ACC112 (cell line): ENCODE measurements around the gene CATSPERZ.
A peak's percentile ranks its signal among the peaks of the same experiment; 100 is the strongest.

Experiments used
- H2AFZ ChIP-seq: fragments of 200-600 bp; sonication (generic); one replicate; pipeline ENCODE4 v1.6.0; 2017; ENCODE audit warnings: antibody characterized with exemption, low read length; ENCODE audit not compliant: unreplicated experiment
- H3K27ac ChIP-seq: fragments of 200-600 bp; sonication (generic); 2 replicates; pipeline ENCODE4 v1.5.1; 2014; ENCODE audit warnings: low read depth, mild to moderate bottlenecking, antibody characterized with exemption, low read length, moderate library complexity
- H3K27me3 ChIP-seq: fragments of 200-600 bp; sonication (generic); 2 replicates; pipeline ENCODE4 v1.6.1; 2014; ENCODE audit warnings: mild to moderate bottlenecking, antibody characterized with exemption, low read length, moderate library complexity, mixed read lengths; ENCODE audit not compliant: insufficient read depth
- H3K36me3 ChIP-seq: fragments of 200-600 bp; sonication (generic); 2 replicates; pipeline ENCODE4 v1.6.1; 2016; ENCODE audit warnings: mild to moderate bottlenecking, antibody characterized with exemption, low read length, moderate library complexity, mixed read lengths; ENCODE audit not compliant: insufficient read depth
- H3K4me1 ChIP-seq: fragments of 200-600 bp; sonication (generic); one replicate; pipeline ENCODE4 v1.6.1; 2016; ENCODE audit warnings: low read length, mixed read lengths; ENCODE audit not compliant: insufficient read depth, unreplicated experiment, control insufficient read depth
- H3K4me3 ChIP-seq: fragments of 200-600 bp; sonication (generic); 2 replicates; pipeline ENCODE4 v1.5.1; 2014; ENCODE audit warnings: mild to moderate bottlenecking, low read depth, low read length
- H3K79me2 ChIP-seq: fragments of 200-600 bp; sonication (generic); one replicate; pipeline ENCODE4 v1.6.0; 2016; ENCODE audit warnings: low read length; ENCODE audit not compliant: control insufficient read depth, unreplicated experiment, insufficient read depth

The CATSPERZ gene

DNA sequence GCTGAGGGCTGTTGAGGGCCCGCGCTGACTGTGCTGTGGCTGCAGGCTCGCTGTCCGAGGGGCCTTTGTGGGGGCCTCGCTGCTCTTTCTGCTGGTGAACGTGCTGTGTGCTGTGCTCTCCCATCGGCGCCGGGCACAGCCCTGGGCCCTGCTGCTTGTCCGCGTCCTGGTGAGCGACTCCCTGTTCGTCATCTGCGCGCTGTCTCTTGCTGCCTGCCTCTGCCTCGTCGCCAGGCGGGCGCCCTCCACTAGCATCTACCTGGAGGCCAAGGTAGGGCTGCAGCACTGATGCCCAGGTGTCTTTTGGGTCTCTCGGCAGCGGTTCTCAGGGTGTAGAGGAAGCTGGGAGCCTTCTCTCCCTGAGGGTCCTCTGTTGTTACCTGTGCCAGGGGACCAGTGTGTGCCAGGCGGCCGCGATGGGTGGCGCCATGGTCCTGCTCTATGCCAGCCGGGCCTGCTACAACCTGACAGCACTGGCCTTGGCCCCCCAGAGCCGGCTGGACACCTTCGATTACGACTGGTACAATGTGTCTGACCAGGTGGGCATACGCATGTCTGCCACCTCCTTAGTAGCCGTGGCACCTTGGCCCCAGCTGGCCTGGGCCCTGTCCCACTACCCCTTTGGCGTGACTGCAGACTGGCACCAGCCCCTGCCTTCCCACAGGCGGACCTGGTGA, 12.3 kb upstream of the CATSPERZ start:
- Histone ChIP-seq H3K4me1 (no peaks in the 10 kb centered on the region), H2AFZ (no peak overlapping the region), H3K27ac (no peak overlapping the region), H3K27me3 (peaks cover 26% of the 10 kb centered on the region), H3K36me3 (no peaks in the 10 kb centered on the region), H3K79me2 (peaks cover 12% of the 10 kb centered on the region), H3K4me3 (no peak overlapping the region)

DNA sequence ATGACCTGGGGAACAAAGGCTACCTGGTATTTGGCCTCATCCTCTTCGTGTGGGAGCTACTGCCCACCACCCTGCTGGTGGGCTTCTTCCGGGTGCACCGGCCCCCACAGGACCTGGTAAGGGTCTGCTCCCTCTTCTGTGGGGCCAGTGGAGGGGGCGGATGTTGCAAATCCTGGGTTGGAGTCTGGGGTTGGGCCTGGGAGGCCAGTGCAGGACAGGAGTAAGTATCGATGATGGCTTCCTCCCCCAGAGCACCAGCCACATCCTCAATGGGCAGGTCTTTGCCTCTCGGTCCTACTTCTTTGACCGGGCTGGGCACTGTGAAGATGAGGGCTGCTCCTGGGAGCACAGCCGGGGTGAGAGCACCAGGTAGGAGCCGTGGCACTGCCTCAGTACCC, 11.8 kb upstream of the CATSPERZ start:
- Histone ChIP-seq H3K27ac (no peak overlapping the region), H3K79me2 (peaks cover 7% of the 10 kb centered on the region), H3K27me3 (peaks cover 31% of the 10 kb centered on the region), H3K4me3 (no peak overlapping the region), H3K36me3 (no peaks in the 10 kb centered on the region), H2AFZ (no peak overlapping the region), H3K4me1 (no peaks in the 10 kb centered on the region)

- Histone ChIP-seq H3K36me3 (no peaks in the 10 kb centered on the region), H3K27me3 (peaks cover 38% of the 10 kb centered on the region), H3K79me2 (peaks cover 2% of the 10 kb centered on the region), H3K27ac (no peak overlapping the region), H3K4me1 (no peaks in the 10 kb centered on the region), H2AFZ (no peak overlapping the region), H3K4me3 (no peak overlapping the region)
Measured at GRCh38 chr11:64289002-64289564, 11.1 kb upstream of the CATSPERZ start.

- no peak overlapping the region for H3K4me3 ChIP-seq
- H3K4me1 ChIP-seq, result no peaks in the 10 kb centered on the region
- H3K79me2 ChIP-seq, result no peaks in the 10 kb centered on the region
- peaks cover 47% of the 10 kb centered on the region for H3K27me3 ChIP-seq
- no peak overlapping the region for H3K27ac ChIP-seq
- no peak overlapping the region for H2AFZ ChIP-seq
- no peaks in the 10 kb centered on the region for H3K36me3 ChIP-seq
Measured at GRCh38 chr11:64290352-64291261, 9.6 kb upstream of the CATSPERZ start.

- no peaks in the 10 kb centered on the region for H3K36me3 ChIP-seq
- peaks cover 50% of the 10 kb centered on the region for H3K27me3 ChIP-seq
- H2AFZ ChIP-seq, result no peak within 1 kb of the TSS
- H3K4me3 ChIP-seq, result peak within 1 kb of the TSS; percentile 60; the same call in 1 of the 2 replicates
- no peak within 1 kb of the TSS for H3K27ac ChIP-seq
- no peaks in the 10 kb centered on the region for H3K79me2 ChIP-seq
- H3K4me1 ChIP-seq, result no peaks in the 10 kb centered on the region
Measured at GRCh38 chr11:64291262-64291751, 8.9 kb upstream of the CATSPERZ start, which contains the start of gene KCNK4. KCNK4 (plus strand) TSS chr11:64291302; CDS start chr11:64293019, 1,717 bp downstream.

- H3K27ac ChIP-seq, result no peak overlapping the region
- H3K79me2 ChIP-seq, result no peaks in the 10 kb centered on the region
- H3K27me3 ChIP-seq, result peaks cover 56% of the 10 kb centered on the region
- no peaks in the 10 kb centered on the region for H3K4me1 ChIP-seq
- no peak overlapping the region for H2AFZ ChIP-seq
- H3K4me3 ChIP-seq, result peak overlapping the region; percentile 60; the same call in 1 of the 2 replicates
- no peaks in the 10 kb centered on the region for H3K36me3 ChIP-seq
Measured at GRCh38 chr11:64291752-64292459, 8.3 kb upstream of the CATSPERZ start.

GRCh38 chr11:64292460-64293254, 7.5 kb upstream of the CATSPERZ start:
- Histone ChIP-seq H3K27me3 (peaks cover 63% of the 10 kb centered on the region), H3K27ac (no peak overlapping the region), H2AFZ (no peak overlapping the region), H3K4me3 (peak overlapping the region; percentile 60; the same call in 1 of the 2 replicates), H3K79me2 (no peaks in the 10 kb centered on the region), H3K36me3 (no peaks in the 10 kb centered on the region), H3K4me1 (no peaks in the 10 kb centered on the region)

GRCh38 chr11:64294774-64295173, 5.4 kb upstream of the CATSPERZ start:
- no peaks in the 10 kb centered on the region for H3K36me3 ChIP-seq
- no peak overlapping the region for H2AFZ ChIP-seq
- no peak overlapping the region for H3K27ac ChIP-seq
- peaks cover 84% of the 10 kb centered on the region for H3K27me3 ChIP-seq
- no peak overlapping the region for H3K4me3 ChIP-seq
- peaks cover 1% of the 10 kb centered on the region for H3K4me1 ChIP-seq
- H3K79me2 ChIP-seq, result no peaks in the 10 kb centered on the region

GRCh38 chr11:64295760-64296159, 4.4 kb upstream of the CATSPERZ start:
- Histone ChIP-seq H3K36me3 (no peaks in the 10 kb centered on the region), H2AFZ (no peak overlapping the region), H3K4me3 (no peak overlapping the region), H3K79me2 (no peaks in the 10 kb centered on the region), H3K4me1 (peaks cover 5% of the 10 kb centered on the region), H3K27ac (no peak overlapping the region), H3K27me3 (peaks cover 89% of the 10 kb centered on the region)
